Measurements from ENCODE around the gene CMIP.

The CMIP gene

DNA sequence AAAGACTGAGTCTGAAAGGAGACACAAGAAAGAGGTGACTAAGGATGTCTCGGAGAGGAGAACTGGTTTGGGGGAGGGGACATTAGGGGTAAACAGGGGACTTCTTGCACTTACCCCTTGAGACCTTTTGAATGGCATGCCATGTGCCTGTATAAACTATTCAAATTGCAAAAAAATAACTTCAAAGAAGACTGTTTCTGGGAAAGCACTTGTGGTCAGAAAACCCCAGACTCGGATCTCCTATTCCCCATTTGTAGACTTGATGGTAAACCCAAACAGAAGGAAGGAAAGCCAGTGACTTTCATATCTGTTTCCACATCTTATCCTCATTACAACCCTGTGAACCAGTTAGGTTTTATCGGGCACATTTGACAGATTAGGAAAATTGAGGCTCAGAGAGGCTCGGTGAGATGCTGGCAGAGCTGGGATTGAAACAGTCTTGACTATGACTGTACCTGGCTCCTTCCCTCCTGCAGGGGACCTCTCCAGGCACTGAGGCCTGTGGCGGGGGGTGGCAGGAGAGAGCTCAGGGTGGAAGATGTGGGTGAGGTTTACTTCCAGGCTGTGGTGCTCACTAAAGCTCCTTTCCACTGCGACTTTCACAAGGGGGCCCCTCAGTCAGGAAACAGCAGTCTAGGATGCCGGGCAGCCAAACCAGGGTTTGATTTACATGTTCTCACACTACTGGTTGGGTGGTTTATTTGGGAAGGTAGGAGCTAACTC is 304.0 kb downstream of the CMIP start:
- no peak overlapping the region for H3K4me3 ChIP-seq (ENCODE audit: insufficient read depth, low read length, poor library complexity, severe bottlenecking)
- H3K9me2 ChIP-seq (replicated peaks; ENCODE audit: insufficient read depth, low read length): no peaks in the 10 kb centered on the region
- peak overlapping the region; percentile 67 for H3K27ac ChIP-seq (ENCODE audit: low read depth, low read length)
- H3K9me3 ChIP-seq (ENCODE audit: insufficient read depth, low read length): no peaks in the 10 kb centered on the region
- H3K36me3 ChIP-seq (ENCODE audit: low read length): no peaks in the 10 kb centered on the region
- peaks cover 55% of the 10 kb centered on the region for H3K79me2 ChIP-seq (ENCODE audit: insufficient read depth, low read length)
- H3K4me2 ChIP-seq (ENCODE audit: low read depth, low read length, poor library complexity, severe bottlenecking): peak overlapping the region; percentile 52
- H4K20me1 ChIP-seq (ENCODE audit: low read depth, low read length): no peaks in the 10 kb centered on the region
- H3F3A ChIP-seq (ENCODE audit: insufficient read depth): peaks cover 40% of the 10 kb centered on the region
- H3K27me3 ChIP-seq (ENCODE audit: low read length): no peaks in the 10 kb centered on the region
- peak overlapping the region; percentile 22; the same call in 1 of the 2 replicates for H3K9ac ChIP-seq (ENCODE audit: low read length)
- TF ChIP-seq EZH2phosphoT487 (conservative IDR thresholded peaks at IDR 0.05; ENCODE audit: low read length): no peak
- TF ChIP-seq, protein P1, sequence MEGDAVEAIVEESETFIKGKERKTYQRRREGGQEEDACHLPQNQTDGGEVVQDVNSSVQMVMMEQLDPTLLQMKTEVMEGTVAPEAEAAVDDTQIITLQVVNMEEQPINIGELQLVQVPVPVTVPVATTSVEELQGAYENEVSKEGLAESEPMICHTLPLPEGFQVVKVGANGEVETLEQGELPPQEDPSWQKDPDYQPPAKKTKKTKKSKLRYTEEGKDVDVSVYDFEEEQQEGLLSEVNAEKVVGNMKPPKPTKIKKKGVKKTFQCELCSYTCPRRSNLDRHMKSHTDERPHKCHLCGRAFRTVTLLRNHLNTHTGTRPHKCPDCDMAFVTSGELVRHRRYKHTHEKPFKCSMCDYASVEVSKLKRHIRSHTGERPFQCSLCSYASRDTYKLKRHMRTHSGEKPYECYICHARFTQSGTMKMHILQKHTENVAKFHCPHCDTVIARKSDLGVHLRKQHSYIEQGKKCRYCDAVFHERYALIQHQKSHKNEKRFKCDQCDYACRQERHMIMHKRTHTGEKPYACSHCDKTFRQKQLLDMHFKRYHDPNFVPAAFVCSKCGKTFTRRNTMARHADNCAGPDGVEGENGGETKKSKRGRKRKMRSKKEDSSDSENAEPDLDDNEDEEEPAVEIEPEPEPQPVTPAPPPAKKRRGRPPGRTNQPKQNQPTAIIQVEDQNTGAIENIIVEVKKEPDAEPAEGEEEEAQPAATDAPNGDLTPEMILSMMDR (IDR thresholded peaks at IDR 0.05; ENCODE audit: insufficient read depth, low read length, poor library complexity, severe bottlenecking): no peak
- H2AFZ ChIP-seq (ENCODE audit: low read depth, low read length, severe bottlenecking): no peak overlapping the region

DNA sequence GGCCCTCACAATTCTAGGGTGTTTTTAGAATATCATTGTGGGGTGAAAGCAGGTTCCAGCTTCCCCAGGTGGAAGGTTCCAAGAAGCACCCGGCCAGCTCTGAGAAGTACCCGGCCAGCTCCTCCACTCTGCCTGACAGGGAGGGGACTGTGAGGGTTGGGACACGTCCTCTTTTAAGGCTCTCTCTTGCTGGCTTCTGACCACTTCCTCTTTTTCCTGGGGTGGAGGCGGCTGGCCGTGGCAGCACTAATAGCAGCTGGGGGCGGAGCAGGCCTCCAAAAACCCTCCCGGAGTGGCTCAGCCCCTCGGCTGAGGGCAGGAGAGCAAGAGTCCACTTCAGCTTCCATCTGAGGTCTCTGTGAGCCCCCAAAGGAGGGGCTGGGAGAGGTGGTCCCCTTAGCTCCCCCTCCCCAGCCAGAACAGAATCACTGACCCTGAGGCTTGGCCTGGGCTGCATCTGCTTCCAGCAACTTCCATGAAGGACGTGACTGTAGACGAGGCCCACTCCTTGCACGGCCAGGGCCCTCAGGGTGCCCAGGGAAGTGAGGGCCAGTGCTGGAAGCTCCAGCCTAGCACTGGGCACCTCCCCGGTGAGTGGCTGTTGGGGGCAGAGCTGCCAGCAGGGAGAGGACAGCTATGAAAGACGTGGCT is 307.7 kb downstream of the CMIP start:
- Histone ChIP-seq H3F3A (ENCODE audit: insufficient read depth) (peaks cover 33% of the 10 kb centered on the region), H3K9me3 (ENCODE audit: insufficient read depth, low read length) (no peaks in the 10 kb centered on the region), H4K20me1 (ENCODE audit: low read depth, low read length) (no peaks in the 10 kb centered on the region), H3K79me2 (ENCODE audit: insufficient read depth, low read length) (peaks cover 39% of the 10 kb centered on the region), H3K27me3 (ENCODE audit: low read length) (no peaks in the 10 kb centered on the region), H3K27ac (ENCODE audit: low read depth, low read length) (peak overlapping the region; percentile 83), H3K36me3 (ENCODE audit: low read length) (peaks cover 3% of the 10 kb centered on the region; the same call in 1 of the 2 replicates), H3K4me3 (ENCODE audit: insufficient read depth, low read length, poor library complexity, severe bottlenecking) (peak overlapping the region; percentile 39), H2AFZ (ENCODE audit: low read depth, low read length, severe bottlenecking) (no peak overlapping the region), H3K9ac (ENCODE audit: low read length) (peak overlapping the region; percentile 57), H3K4me2 (ENCODE audit: low read depth, low read length, poor library complexity, severe bottlenecking) (peak overlapping the region; percentile 73), H3K9me2 (replicated peaks; ENCODE audit: insufficient read depth, low read length) (no peaks in the 10 kb centered on the region)
- no peak for TF ChIP-seq EZH2phosphoT487 (conservative IDR thresholded peaks at IDR 0.05; ENCODE audit: low read length)
- TF ChIP-seq, protein P1 (IDR thresholded peaks at IDR 0.05; ENCODE audit: insufficient read depth, low read length, poor library complexity, severe bottlenecking): no peak

DNA sequence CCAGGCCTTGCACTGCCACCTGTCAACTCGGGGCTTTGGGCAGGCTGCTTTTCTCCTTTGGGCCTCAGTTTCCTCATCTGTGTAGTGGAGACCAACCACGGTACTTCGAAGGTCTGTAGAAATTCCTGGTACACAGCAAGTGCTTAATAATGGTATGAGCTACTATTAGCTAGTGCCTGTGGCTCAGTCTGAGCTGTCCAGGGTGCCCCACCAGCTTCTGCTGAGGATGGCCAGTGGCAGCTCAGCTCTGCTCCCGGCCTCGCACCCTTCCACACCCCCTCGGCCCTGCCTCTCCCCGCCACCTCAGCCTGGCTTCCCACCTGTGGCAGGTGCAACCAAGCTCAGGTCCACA is 308.2 kb downstream of the CMIP start:
- peak overlapping the region; percentile 83 for H3K27ac ChIP-seq (ENCODE audit: low read depth, low read length)
- no peak overlapping the region for H2AFZ ChIP-seq (ENCODE audit: low read depth, low read length, severe bottlenecking)
- TF ChIP-seq, protein P1 (IDR thresholded peaks at IDR 0.05; ENCODE audit: insufficient read depth, low read length, poor library complexity, severe bottlenecking): no peak
- no peak for TF ChIP-seq EZH2phosphoT487 (conservative IDR thresholded peaks at IDR 0.05; ENCODE audit: low read length)
- H3K4me3 ChIP-seq (ENCODE audit: insufficient read depth, low read length, poor library complexity, severe bottlenecking): no peak overlapping the region
- no peaks in the 10 kb centered on the region for H4K20me1 ChIP-seq (ENCODE audit: low read depth, low read length)
- peaks cover 7% of the 10 kb centered on the region for H3K36me3 ChIP-seq (ENCODE audit: low read length)
- H3K9me2 ChIP-seq (replicated peaks; ENCODE audit: insufficient read depth, low read length): no peaks in the 10 kb centered on the region
- peak overlapping the region; percentile 57 for H3K9ac ChIP-seq (ENCODE audit: low read length)
- peaks cover 33% of the 10 kb centered on the region for H3F3A ChIP-seq (ENCODE audit: insufficient read depth)
- H3K9me3 ChIP-seq (ENCODE audit: insufficient read depth, low read length): no peaks in the 10 kb centered on the region
- H3K79me2 ChIP-seq (ENCODE audit: insufficient read depth, low read length): peaks cover 34% of the 10 kb centered on the region
- peak overlapping the region; percentile 73 for H3K4me2 ChIP-seq (ENCODE audit: low read depth, low read length, poor library complexity, severe bottlenecking)
- no peaks in the 10 kb centered on the region for H3K27me3 ChIP-seq (ENCODE audit: low read length)
